AG04449 (cell line): ENCODE measurements around the gene C16orf95.

Experiments
- CTCF ChIA-PET: fragments of 350-600 bp; formaldehyde crosslinking; extraction: SDS; loops from one replicate; lab custom pipeline; 2021; ENCODE audit warnings: antibody characterized with exemption; lab: Yijun Ruan, JAX
- POLR2A ChIA-PET: fragments of 400-600, 350-600 bp; formaldehyde crosslinking; extraction: SDS; loops from one replicate; lab custom pipeline; 2020; ENCODE audit warnings: antibody characterized with exemption, inconsistent platforms; lab: Yijun Ruan, JAX
- DNase-seq: peaks from one replicate; pipeline ENCODE4 v3.0.0-alpha.2; 2010; ENCODE audit warnings: low read depth, low spot score
- H3K4me3 ChIP-seq: 2 replicates; pipeline ENCODE4 v1.5.1; 2011; ENCODE audit warnings: low read depth, mild to moderate bottlenecking, control low read depth, low read length
- CTCF ChIP-seq: IDR thresholded peaks from one replicate; pipeline ENCODE4 v1.5.1; 2011; ENCODE audit warnings: mild to moderate bottlenecking, moderate library complexity, low read length, control low read depth, inconsistent platforms; ENCODE audit not compliant: insufficient read depth; ENCODE audit errors: missing control alignments

The C16orf95 gene

GRCh38 chr16:87306516-87306915, 10.7 kb downstream of the C16orf95 start:
- POLR2A ChIA-PET, result no interaction called here

GRCh38 chr16:87305505-87306391, 11.4 kb downstream of the C16orf95 start:
- POLR2A ChIA-PET, result interaction anchor here (0.5 kb wide), 1 partner anchor 104 kb away, joined by 3 read pairs; no protein-coding TSS in a partner anchor
- CTCF ChIA-PET, result interaction anchor here (1.0 to 2.7 kb wide), 6 partner anchors 8 to 330 kb away, joined by 3 to 18 read pairs (median 6); partner anchors contain the start of gene C16orf95
- peak; percentile 54 for TF ChIP-seq CTCF
- H3K4me3 ChIP-seq, result peak overlapping the region; percentile 39
- DNase-seq, result peak; percentile 16

More at GRCh38 chr16:87306516-87306915, 10.7 kb downstream of the C16orf95 start:
- CTCF ChIA-PET, result interaction anchor here (1.0 to 2.7 kb wide), 5 partner anchors 8 to 244 kb away, joined by 3 to 18 read pairs (median 7); partner anchors contain the start of gene C16orf95
- H3K4me3 ChIP-seq, result no peak overlapping the region
- TF ChIP-seq CTCF, result no peak
- DNase-seq, result no peak

- ChIA-PET CTCF (interaction anchor here (1.0 to 2.4 kb wide), 7 partner anchors 9 to 331 kb away, joined by 3 to 10 read pairs (median 4); partner anchors contain the start of gene C16orf95), POLR2A (no interaction called here)
- TF ChIP-seq CTCF, result no peak
- H3K4me3 ChIP-seq, result no peak overlapping the region
- DNase-seq, result no peak
Measured at GRCh38 chr16:87304951-87305350, 12.2 kb downstream of the C16orf95 start.

GRCh38 chr16:87303962-87304521, 13.2 kb downstream of the C16orf95 start:
- ChIA-PET CTCF (interaction anchor here (0.7 to 2.4 kb wide), 10 partner anchors 8 to 741 kb away, joined by 3 to 10 read pairs (median 4); partner anchors contain the start of gene C16orf95), POLR2A (interaction anchor here (0.6 kb wide), 1 partner anchor 77 kb away, joined by 3 read pairs; no protein-coding TSS in a partner anchor)
- no peak for DNase-seq
- no peak overlapping the region for H3K4me3 ChIP-seq
- no peak for TF ChIP-seq CTCF

- POLR2A ChIA-PET, result no interaction called here
- DNase-seq, result no peak
- no peak overlapping the region for H3K4me3 ChIP-seq
- no peak for TF ChIP-seq CTCF
- CTCF ChIA-PET, result interaction anchor here (0.7 to 2.4 kb wide), 7 partner anchors 11 to 740 kb away, joined by 3 to 10 read pairs (median 3); partner anchors contain the start of gene C16orf95
Measured at GRCh38 chr16:87303431-87303930, 13.7 kb downstream of the C16orf95 start.
